ENCODE measurements around the gene USP6NL.
A peak's percentile ranks its signal among the peaks of the same experiment; 100 is the strongest.

The USP6NL gene

GRCh38 chr10:11643039-11643438, 31.6 kb upstream of the USP6NL start:
- Histone ChIP-seq H3K27me3 (ENCODE audit: insufficient read depth, poor library complexity, severe bottlenecking) (no peaks in the 10 kb centered on the region), H3K27ac (replicated peaks) (no peak overlapping the region), H3K4me3 (replicated peaks; ENCODE audit: insufficient read depth, low read length) (no peak overlapping the region)
- TF ChIP-seq GABPA (IDR thresholded peaks at IDR 0.05; ENCODE audit: low read depth), result no peak
- no peak for TF ChIP-seq SPI1 (IDR thresholded peaks at IDR 0.05; ENCODE audit: borderline replicate concordance, low read depth)
- no peak for TF ChIP-seq REST (IDR thresholded peaks at IDR 0.05; ENCODE audit: insufficient replicate concordance, low read depth)
- TF ChIP-seq, protein P1, sequence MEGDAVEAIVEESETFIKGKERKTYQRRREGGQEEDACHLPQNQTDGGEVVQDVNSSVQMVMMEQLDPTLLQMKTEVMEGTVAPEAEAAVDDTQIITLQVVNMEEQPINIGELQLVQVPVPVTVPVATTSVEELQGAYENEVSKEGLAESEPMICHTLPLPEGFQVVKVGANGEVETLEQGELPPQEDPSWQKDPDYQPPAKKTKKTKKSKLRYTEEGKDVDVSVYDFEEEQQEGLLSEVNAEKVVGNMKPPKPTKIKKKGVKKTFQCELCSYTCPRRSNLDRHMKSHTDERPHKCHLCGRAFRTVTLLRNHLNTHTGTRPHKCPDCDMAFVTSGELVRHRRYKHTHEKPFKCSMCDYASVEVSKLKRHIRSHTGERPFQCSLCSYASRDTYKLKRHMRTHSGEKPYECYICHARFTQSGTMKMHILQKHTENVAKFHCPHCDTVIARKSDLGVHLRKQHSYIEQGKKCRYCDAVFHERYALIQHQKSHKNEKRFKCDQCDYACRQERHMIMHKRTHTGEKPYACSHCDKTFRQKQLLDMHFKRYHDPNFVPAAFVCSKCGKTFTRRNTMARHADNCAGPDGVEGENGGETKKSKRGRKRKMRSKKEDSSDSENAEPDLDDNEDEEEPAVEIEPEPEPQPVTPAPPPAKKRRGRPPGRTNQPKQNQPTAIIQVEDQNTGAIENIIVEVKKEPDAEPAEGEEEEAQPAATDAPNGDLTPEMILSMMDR (IDR thresholded peaks at IDR 0.05; ENCODE audit: insufficient read depth, low read length), result no peak
- DNase-seq (ENCODE audit: low read depth in 1 of 2, low spot score in 1 of 2), result no peak

DNA sequence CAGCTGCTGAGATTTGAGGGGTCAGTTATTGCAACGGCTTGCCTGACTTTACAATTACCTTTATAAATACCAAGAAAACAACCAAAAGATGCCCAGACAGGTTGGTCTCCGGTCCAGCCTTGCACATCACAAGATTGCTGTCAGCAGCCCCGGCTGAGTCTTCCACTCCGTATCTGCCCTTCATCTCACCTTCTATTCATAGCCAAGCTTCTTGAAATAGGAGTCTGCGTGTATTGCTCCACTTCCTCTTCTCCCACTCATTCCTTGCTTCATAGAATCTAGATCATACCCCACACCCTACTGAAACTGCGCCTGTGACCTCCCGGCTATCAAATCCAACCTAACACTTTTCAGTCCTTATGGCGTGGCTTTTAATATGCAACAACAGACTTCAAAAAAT, 31.1 kb upstream of the USP6NL start:
- Histone ChIP-seq H3K27ac (replicated peaks) (no peak overlapping the region), H3K27me3 (ENCODE audit: insufficient read depth, poor library complexity, severe bottlenecking) (no peaks in the 10 kb centered on the region), H3K4me3 (replicated peaks; ENCODE audit: insufficient read depth, low read length) (no peak overlapping the region)
- no peak for DNase-seq (ENCODE audit: low read depth in 1 of 2, low spot score in 1 of 2)
- no peak for TF ChIP-seq POLR2AphosphoS5 (IDR thresholded peaks at IDR 0.05; ENCODE audit: low read depth)
- TF ChIP-seq, protein P1 (IDR thresholded peaks at IDR 0.05; ENCODE audit: insufficient read depth, low read length), result no peak
- TF ChIP-seq GABPA (IDR thresholded peaks at IDR 0.05; ENCODE audit: low read depth), result no peak
- TF ChIP-seq REST (IDR thresholded peaks at IDR 0.05; ENCODE audit: insufficient replicate concordance, low read depth), result no peak
- TF ChIP-seq SPI1 (IDR thresholded peaks at IDR 0.05; ENCODE audit: borderline replicate concordance, low read depth), result no peak

DNA sequence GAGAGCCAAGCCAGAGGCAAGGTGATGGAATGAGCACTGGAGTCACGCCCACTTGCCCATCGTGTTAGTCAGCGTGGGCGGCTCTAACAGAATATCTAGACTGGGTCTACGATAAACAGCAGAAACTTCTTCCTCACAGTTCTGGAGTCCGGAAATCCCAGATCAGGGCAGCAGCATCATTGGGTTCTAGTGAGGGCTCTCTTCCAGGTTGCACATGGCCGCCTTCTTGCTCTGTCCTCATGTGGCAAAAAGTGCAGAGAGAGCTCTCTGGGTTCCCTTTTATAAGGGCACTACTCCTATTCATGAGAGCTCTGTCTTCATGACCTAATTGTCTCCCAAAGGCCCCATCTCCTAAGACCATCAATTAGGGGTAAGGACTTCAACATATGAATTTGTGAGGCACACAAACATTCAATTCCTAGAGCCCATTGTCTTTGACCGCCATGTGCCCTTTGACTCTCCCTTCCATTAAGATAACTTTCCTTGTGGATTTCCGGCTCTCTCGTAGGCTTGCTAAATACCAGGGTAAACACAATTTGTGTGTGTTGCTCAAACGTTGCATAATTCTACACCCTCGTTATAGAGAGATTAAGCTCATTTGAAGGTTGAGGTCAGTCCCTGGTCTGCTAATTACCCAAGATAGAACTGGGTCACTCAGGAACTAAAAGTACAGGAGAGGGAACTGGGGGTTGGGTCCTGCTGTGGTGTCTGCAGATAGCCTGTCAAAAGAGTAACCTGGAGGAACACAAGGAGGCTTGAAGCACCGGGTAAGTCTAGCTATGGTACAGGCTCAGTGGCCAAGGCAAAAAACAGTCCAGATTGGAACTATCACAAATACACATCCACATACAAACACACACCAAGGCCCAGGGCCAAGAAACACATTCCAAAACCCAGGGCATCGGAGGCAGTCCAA, 28.7 kb upstream of the USP6NL start:
- H3K27me3 ChIP-seq (ENCODE audit: insufficient read depth, poor library complexity, severe bottlenecking), result no peaks in the 10 kb centered on the region
- TF ChIP-seq, protein P1 (IDR thresholded peaks at IDR 0.05; ENCODE audit: insufficient read depth, low read length), result no peak
- TF ChIP-seq REST (IDR thresholded peaks at IDR 0.05; ENCODE audit: insufficient replicate concordance, low read depth), result no peak
- no peak for TF ChIP-seq SPI1 (IDR thresholded peaks at IDR 0.05; ENCODE audit: borderline replicate concordance, low read depth)
- H3K4me3 ChIP-seq (replicated peaks; ENCODE audit: insufficient read depth, low read length), result no peak overlapping the region
- peak in 1 of 2 experiments; percentile 11 for DNase-seq (ENCODE audit: low read depth in 1 of 2, low spot score in 1 of 2)
- H3K27ac ChIP-seq (replicated peaks), result no peak overlapping the region

All from HL-60 (cell line).